ENCODE measurements around the gene SYNPO2L.
"Not testable (repeated sequence)": the region's sequence is repeated elsewhere in the genome, so short reads cannot be mapped to it uniquely, and the experiment has no call there.

SYNPO2L gene

GRCh38 chr10:73655990-73656298 lies at the start of gene SYNPO2L:
SYNPO2L (minus strand) TSS chr10:73656029; CDS start chr10:73655922, 107 bp downstream.
- no peak for DNase-seq (ENCODE audit: low spot score)

- not testable (repeated sequence) for DNase-seq (ENCODE audit: low spot score)
These were observed 48.1 kb upstream of the SYNPO2L start for GRCh38 chr10:73703924-73704323.

- DNase-seq (ENCODE audit: low spot score): not testable (repeated sequence)
These were observed 43.0 kb upstream of the SYNPO2L start for GRCh38 chr10:73698819-73699218.

- DNase-seq (ENCODE audit: low spot score): not testable (repeated sequence)
These were observed 41.9 kb upstream of the SYNPO2L start, which contains the start of gene AGAP5 for GRCh38 chr10:73697675-73698159. AGAP5 (minus strand) TSS chr10:73698109; CDS start chr10:73697755, 354 bp downstream.

GRCh38 chr10:73695302-73695701 lies 39.5 kb upstream of the SYNPO2L start:
- DNase-seq (ENCODE audit: low spot score): not testable (repeated sequence)

- not testable (repeated sequence) for DNase-seq (ENCODE audit: low spot score)
These were observed 34.9 kb upstream of the SYNPO2L start for GRCh38 chr10:73690755-73691154.

- DNase-seq (ENCODE audit: low spot score): not testable (repeated sequence)
These were observed 33.8 kb upstream of the SYNPO2L start for GRCh38 chr10:73689596-73689995.

GRCh38 chr10:73687641-73688040 lies 31.8 kb upstream of the SYNPO2L start:
- DNase-seq (ENCODE audit: low spot score): not testable (repeated sequence)

GRCh38 chr10:73674546-73674945 lies 18.7 kb upstream of the SYNPO2L start:
- not testable (repeated sequence) for DNase-seq (ENCODE audit: low spot score)

- DNase-seq (ENCODE audit: low spot score): not testable (repeated sequence)
These were observed 12.5 kb upstream of the SYNPO2L start for GRCh38 chr10:73668378-73668777.

- peak; percentile 35 for DNase-seq (ENCODE audit: low spot score)
These were observed 10.5 kb upstream of the SYNPO2L start for GRCh38 chr10:73666153-73666809.

- DNase-seq (ENCODE audit: low spot score): not testable (repeated sequence)
These were observed 9.8 kb upstream of the SYNPO2L start for GRCh38 chr10:73665581-73665980.

- DNase-seq (ENCODE audit: low spot score): not testable (repeated sequence)
These were observed 8.6 kb upstream of the SYNPO2L start for GRCh38 chr10:73664156-73665040.

- not testable (repeated sequence) for DNase-seq (ENCODE audit: low spot score)
These were observed 7.8 kb upstream of the SYNPO2L start for GRCh38 chr10:73663621-73664020.

- DNase-seq (ENCODE audit: low spot score): not testable (repeated sequence)
These were observed 6.9 kb upstream of the SYNPO2L start for GRCh38 chr10:73662705-73663104.

- no peak for DNase-seq (ENCODE audit: low spot score)
These were observed 406 bp downstream of the SYNPO2L start for GRCh38 chr10:73655257-73655989.

GRCh38 chr10:73653701-73654100 lies 2.1 kb downstream of the SYNPO2L start:
- no peak for DNase-seq (ENCODE audit: low spot score)

- no peak for DNase-seq (ENCODE audit: low spot score)
These were observed 2.6 kb downstream of the SYNPO2L start for GRCh38 chr10:73653195-73653594.

GRCh38 chr10:73650537-73651331 lies 5.1 kb downstream of the SYNPO2L start:
- DNase-seq (ENCODE audit: low spot score): no peak

- DNase-seq (ENCODE audit: low spot score): peak; percentile 26
These were observed 5.8 kb downstream of the SYNPO2L start for GRCh38 chr10:73649876-73650536.
